Stomach (tissue), 9 donors: ENCODE data around the gene OAF. TPM values are rescaled to one million over a fixed set of nuclear protein-coding genes. Genes with fewer than 3 reads are reported as not detected.
A peak's percentile ranks its signal among the peaks of the same experiment; 100 is the strongest.

ENCODE experiments used
- DNase-seq, 2 donors: peaks; one replicate each; pipeline versions ENCODE4 v3.0.0 to v3.0.0-alpha.2; 2013 to 2019
- H3K27ac ChIP-seq, 5 donors: fragments of 200-600 bp in 4 of 5; sonication (generic) in 4 of 5; one replicate each; pipeline ENCODE4 v1.5.1; 2013 to 2019; ENCODE audit warnings: mild to moderate bottlenecking in 1 of 5, moderate library complexity in 1 of 5
- H3K27me3 ChIP-seq, 3 donors: fragments of 200-600 bp; sonication (generic); one replicate each; pipeline ENCODE4 v1.5.1; 2017 to 2019; ENCODE audit warnings: mixed run types in 1 of 3
- H3K36me3 ChIP-seq, 4 donors: fragments of 200-600 bp; sonication (generic); 1 replicate in 3 of 4; 2 replicates in 1 of 4; pipeline ENCODE4 v1.5.1; 2016 to 2019
- H3K4me1 ChIP-seq, 4 donors: fragments of 200-600 bp; sonication (generic); one replicate each; pipeline ENCODE4 v1.5.1; 2016 to 2019
- H3K4me3 ChIP-seq, 4 donors: fragments of 200-600 bp; sonication (generic) in 3 of 4; one replicate each; pipeline ENCODE4 v1.5.1; 2016 to 2019; ENCODE audit warnings: mild to moderate bottlenecking in 1 of 4
- H3K9me3 ChIP-seq, 4 donors: fragments of 200-600 bp; sonication (generic); one replicate each; pipeline ENCODE4 v1.5.1; 2016 to 2019
- EP300 ChIP-seq: sonication (generic); formaldehyde crosslinking; IDR thresholded peaks from one replicate; pipeline ENCODE4 v1.6.1; 2017; ENCODE audit warnings: antibody characterized with exemption
- POLR2A ChIP-seq, 4 donors: fragments of 450-650 bp; IDR thresholded peaks; one replicate each; pipeline ENCODE4 v1.6.1; 2016; ENCODE audit warnings: antibody characterized with exemption in 4 of 4, control low read depth in 2 of 4, mild to moderate bottlenecking in 1 of 4, moderate library complexity in 1 of 4
- POLR2AphosphoS5 ChIP-seq, 3 donors: sonication (generic); formaldehyde crosslinking; IDR thresholded peaks; one replicate each; pipeline ENCODE4 v1.6.1; 2016; ENCODE audit warnings: antibody characterized with exemption in 3 of 3
- WGBS, 5 donors: extraction: QIAGEN DNeasy Blood & Tissue Kit in 3 of 5; methylation state at CpG; one replicate each; pipeline versions ENCODE4 v1.1.5 to v1.1.7; 2013 to 2018; 5-methylcytosine and 5-hydroxymethylcytosine counted together
- intact Hi-C: fragments of 100-400 bp; cut with DNase I; formaldehyde crosslinking; loops from one replicate; pipeline ENCODE4 v1.15.1; 2023; ENCODE audit warnings: low total_unique reads
- polyA plus RNA-seq, 3 donors: library from polyadenylated mRNA; stranded (reverse); fragments of 200-250 nt; gene quantifications; one replicate each; pipeline ENCODE4 v1.2.3, GENCODE V29; 2013
- total RNA-seq, 5 donors: library from RNA; depleted of rRNA; stranded (reverse); fragments of >200 nt; gene quantifications; one replicate each; pipeline versions ENCODE4 v1.1.0 to v1.2.3, GENCODE V29; 2014 to 2016
- TF ChIP-seq, protein P1 (sequence below), 7 experiments: fragments of 450-650 bp in 4 of 7; fragments of 200-600 bp in 3 of 7; sonication (generic) in 3 of 7; IDR thresholded peaks; one replicate each; pipeline ENCODE4 v1.5.1; 2016 to 2019; ENCODE audit warnings: antibody characterized with exemption in 7 of 7, control low read depth in 2 of 7, mild to moderate bottlenecking in 1 of 7
- donor health status: healthy with polysubstance abuse.
- donor health status: Bipolar disorder and iron deficiency.
- donor health status: healthy.

The OAF gene
- total and polyA plus RNA-seq, 8 donors: 17.1 to 380 (median 30.4) TPM

DNA sequence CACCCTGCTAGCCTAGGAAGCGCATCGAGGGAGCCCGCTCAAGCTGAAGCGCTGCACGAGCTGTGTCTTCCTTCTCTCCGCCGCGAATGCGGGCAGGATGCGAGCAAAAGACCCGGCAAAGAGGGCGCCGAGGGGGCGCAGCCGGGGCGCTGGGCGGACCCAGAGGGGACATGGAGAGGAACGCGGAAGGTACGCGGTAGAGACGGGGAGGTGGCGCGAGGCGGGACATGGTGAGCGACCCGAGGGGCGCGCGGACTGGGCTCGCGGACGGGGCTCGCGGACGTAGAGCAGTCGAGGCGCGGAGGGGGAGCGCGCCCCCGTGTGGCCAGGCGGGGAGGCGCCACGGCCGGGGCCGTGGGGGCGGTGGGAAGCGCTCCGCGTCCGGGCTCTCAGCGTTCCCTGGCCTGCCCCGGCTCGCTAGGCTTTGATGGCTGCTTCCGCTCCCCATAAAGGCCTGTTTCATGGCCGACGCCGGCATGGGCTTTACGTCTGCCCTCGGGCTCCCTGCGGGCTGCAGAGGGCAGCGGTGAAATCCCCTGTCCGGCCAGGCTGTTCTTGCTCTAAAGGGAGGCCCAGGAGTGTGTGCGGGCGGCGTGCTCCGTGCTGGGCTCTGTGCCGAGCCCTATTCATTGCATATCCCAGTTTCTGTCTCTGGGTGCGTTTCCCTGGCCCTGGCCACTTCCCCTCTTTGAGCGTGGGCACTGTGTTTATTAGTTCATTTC lies 41.7 kb upstream of the OAF start:
- H3K27me3 ChIP-seq: peaks cover 0 to 68% (median 29%) of the 10 kb centered on the region in 3 donors
- peak overlapping the region in 2 of 5 donors; percentile 43 to 45 for H3K27ac ChIP-seq
- peaks cover 8 to 30% (median 28%) of the 10 kb centered on the region in 4 donors for H3K4me1 ChIP-seq
- peaks cover 0 to 12% (median 2%) of the 10 kb centered on the region in 4 donors for H3K9me3 ChIP-seq
- 1 to 3% (median 1%) methylated on average over 29 to 71 of the region's 71 CpGs for WGBS, 5 donors
- no peaks in the 10 kb centered on the region for H3K36me3 ChIP-seq
- intact Hi-C loops: no loop called here
- DNase-seq: peak; percentile 75 to 91
- TF ChIP-seq, protein P1, sequence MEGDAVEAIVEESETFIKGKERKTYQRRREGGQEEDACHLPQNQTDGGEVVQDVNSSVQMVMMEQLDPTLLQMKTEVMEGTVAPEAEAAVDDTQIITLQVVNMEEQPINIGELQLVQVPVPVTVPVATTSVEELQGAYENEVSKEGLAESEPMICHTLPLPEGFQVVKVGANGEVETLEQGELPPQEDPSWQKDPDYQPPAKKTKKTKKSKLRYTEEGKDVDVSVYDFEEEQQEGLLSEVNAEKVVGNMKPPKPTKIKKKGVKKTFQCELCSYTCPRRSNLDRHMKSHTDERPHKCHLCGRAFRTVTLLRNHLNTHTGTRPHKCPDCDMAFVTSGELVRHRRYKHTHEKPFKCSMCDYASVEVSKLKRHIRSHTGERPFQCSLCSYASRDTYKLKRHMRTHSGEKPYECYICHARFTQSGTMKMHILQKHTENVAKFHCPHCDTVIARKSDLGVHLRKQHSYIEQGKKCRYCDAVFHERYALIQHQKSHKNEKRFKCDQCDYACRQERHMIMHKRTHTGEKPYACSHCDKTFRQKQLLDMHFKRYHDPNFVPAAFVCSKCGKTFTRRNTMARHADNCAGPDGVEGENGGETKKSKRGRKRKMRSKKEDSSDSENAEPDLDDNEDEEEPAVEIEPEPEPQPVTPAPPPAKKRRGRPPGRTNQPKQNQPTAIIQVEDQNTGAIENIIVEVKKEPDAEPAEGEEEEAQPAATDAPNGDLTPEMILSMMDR (IDR thresholded peaks at IDR 0.05): peak in 5 of 7 experiments; percentile 32 to 98 (median 92)
- TF ChIP-seq POLR2A (IDR thresholded peaks at IDR 0.05): no peak
- peak overlapping the region; percentile 46 to 59 (median 48) for H3K4me3 ChIP-seq

DNA sequence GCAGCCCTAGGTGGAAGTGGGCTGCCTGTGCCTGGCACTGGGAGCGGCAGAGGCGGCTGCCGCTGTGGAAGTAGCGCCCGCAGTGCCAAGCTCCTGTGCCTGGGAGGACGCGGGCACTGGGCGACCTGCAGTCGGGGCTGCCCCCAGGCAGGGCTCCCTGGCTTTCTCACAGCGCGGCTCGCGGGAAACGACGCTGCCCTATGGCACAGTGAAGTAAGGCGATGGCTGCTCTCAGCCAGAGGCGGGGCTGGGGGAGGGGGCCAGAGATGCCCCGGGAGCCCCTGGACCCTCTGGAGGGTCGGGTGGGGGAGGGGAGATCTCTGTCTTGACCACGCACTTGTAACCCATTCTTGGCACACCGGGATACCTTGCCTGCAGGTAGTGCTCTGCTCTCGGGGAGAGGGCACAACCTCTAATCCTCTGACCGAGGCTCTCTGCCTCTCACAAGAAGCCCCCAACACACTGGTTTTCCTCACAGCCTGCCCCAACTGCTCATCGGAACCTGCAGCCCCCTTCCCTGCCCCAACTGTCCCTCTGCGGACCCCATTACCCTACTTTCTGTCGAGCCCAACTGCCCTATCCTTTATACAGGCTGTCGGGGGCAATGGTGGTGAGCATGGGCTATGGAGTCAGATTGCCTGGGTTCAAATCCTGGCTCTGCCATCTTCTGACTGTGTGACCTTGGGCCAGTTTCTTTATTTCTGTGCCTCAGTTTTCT lies 40.7 kb upstream of the OAF start:
- H3K27ac ChIP-seq: no peak overlapping the region
- H3K27me3 ChIP-seq: peaks cover 0 to 68% (median 29%) of the 10 kb centered on the region in 3 donors
- peak in 1 of 2 donors; percentile 38 for DNase-seq
- peak overlapping the region in 2 of 4 donors; percentile 46 to 59 for H3K4me3 ChIP-seq
- peaks cover 8 to 30% (median 28%) of the 10 kb centered on the region in 4 donors for H3K4me1 ChIP-seq
- H3K36me3 ChIP-seq: no peaks in the 10 kb centered on the region
- peaks cover 0 to 7% (median 2%) of the 10 kb centered on the region in 4 donors for H3K9me3 ChIP-seq
- WGBS, 5 donors: 35 to 80% (median 50%) methylated on average over 9 to 27 of the region's 27 CpGs
- TF ChIP-seq POLR2A (IDR thresholded peaks at IDR 0.05): no peak
- no peak for TF ChIP-seq EP300
- no peak for TF ChIP-seq POLR2AphosphoS5 (IDR thresholded peaks at IDR 0.05)
- TF ChIP-seq, protein P1 (IDR thresholded peaks at IDR 0.05): no peak
- intact Hi-C loops: loop anchor here (2.0 kb wide), 1 partner anchor 63 kb away; no protein-coding TSS in a partner anchor

DNA sequence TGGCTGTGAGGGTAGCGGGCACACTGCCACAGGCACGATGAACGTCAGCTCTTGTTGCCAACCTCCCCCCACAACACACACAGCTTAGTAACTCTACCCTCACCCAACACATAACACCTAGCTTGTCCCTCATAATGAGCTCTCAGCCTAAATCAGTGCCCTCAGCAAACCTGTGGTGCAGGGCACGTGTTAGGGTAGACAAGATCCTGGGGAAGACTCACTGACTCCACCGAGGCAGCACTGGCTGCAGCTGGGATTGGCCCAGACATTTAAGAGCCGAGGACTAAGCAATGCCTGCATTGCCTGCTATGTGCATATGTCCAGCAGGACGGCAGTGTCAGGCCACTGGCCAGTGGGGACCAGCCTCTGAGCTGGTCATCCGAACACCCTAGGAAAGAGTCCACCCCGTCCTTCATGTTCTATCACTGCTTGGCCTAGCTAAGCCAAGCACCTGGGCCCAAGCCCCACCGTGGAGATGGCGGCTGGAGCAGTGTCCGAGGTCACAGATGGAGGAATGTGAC lies 40.0 kb upstream of the OAF start:
- peaks cover 8 to 30% (median 28%) of the 10 kb centered on the region in 4 donors for H3K4me1 ChIP-seq
- H3K36me3 ChIP-seq: no peaks in the 10 kb centered on the region
- peaks cover 0 to 2% (median under 1%) of the 10 kb centered on the region in 4 donors for H3K9me3 ChIP-seq
- H3K27ac ChIP-seq: no peak overlapping the region
- intact Hi-C loops: loop anchor here (2.0 kb wide), 1 partner anchor 62 kb away; no protein-coding TSS in a partner anchor
- H3K4me3 ChIP-seq: no peak overlapping the region
- TF ChIP-seq POLR2AphosphoS5 (IDR thresholded peaks at IDR 0.05): no peak
- no peak for TF ChIP-seq POLR2A (IDR thresholded peaks at IDR 0.05)
- TF ChIP-seq EP300: no peak
- TF ChIP-seq, protein P1 (IDR thresholded peaks at IDR 0.05): no peak
- WGBS, 5 donors: 85 to 93% (median 89%) methylated on average over 9 to 12 of the region's 12 CpGs
- no peak for DNase-seq
- H3K27me3 ChIP-seq: peaks cover 0 to 63% (median 29%) of the 10 kb centered on the region in 3 donors
